Smooth muscle cell of trachea (primary cell): ENCODE data around the gene IFNG. TPM values are rescaled to one million over a fixed set of nuclear protein-coding genes. Genes with fewer than 3 reads are reported as not detected.

Experiments
- total RNA-seq: library from RNA; depleted of rRNA; stranded (reverse); fragments of >200 nt; gene quantifications from 2 replicates; pipeline ENCODE4 v1.2.1, GENCODE V29; 2014

Gene IFNG
- not detected in 2 replicates for total RNA-seq

GRCh38 chr12:68159681-68160304, at the start of gene IFNG:
TSS of gene IFNG (minus strand) at chr12:68159740. CDS start at chr12:68159615, 125 bp downstream.

Other genes with a start within 250 kb of the IFNG start
- gene IFNG-AS1, start 170.3 kb downstream of the IFNG start, total RNA-seq: not detected in 2 replicates
- gene IL26, start 66.1 kb upstream of the IFNG start, total RNA-seq: not detected in 2 replicates
- gene IL22, start 93.9 kb upstream of the IFNG start, total RNA-seq: not detected in 2 replicates
- gene MDM1, start 172.6 kb upstream of the IFNG start, total RNA-seq: 7.4 and 17.2 TPM in 2 replicates